Measurements from ENCODE around the gene PKN1. TPM values are rescaled to one million over a fixed set of nuclear protein-coding genes. Genes with fewer than 3 reads are reported as not detected.
"Not testable (repeated sequence)": the region's sequence is repeated elsewhere in the genome, so short reads cannot be mapped to it uniquely, and the experiment has no call there.

Gene PKN1
- total RNA-seq, 2 donors from 2014 or later, result 119 to 146 TPM

- DNase-seq (peak; percentile 60), ATAC-seq (peak; percentile 12 to 61)
- intact Hi-C loops (cut with DNase I), result no loop called here
Measured at GRCh38 chr19:14450168-14450874, 17.2 kb downstream of the PKN1 start.

GRCh38 chr19:14450876-14451275 lies 17.8 kb downstream of the PKN1 start:
- ATAC-seq, result no peak
- DNase-seq, result no peak
- intact Hi-C loops (cut with DNase I), result no loop called here

DNA sequence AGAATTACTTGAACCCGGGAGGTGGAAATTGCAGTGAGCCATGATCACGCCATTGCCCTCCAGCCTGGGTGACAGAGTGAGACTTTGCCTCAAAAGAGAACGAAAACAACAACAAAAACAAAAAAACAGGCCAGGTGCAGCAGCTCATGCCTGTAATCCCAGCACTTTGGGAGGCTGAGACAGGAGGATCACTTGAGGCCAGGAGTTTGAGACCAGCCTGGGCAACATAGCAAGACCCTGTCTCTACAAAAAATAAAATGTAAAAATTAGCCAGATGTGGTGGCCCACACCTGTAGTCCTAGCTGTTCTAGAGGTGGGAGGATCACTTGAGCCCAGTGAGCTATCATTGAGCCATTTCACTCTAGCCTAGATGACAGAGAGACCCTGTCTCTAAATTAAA lies 19.2 kb downstream of the PKN1 start:
- intact Hi-C loops (cut with DNase I); ATAC-seq; DNase-seq: not testable (repeated sequence)

DNA sequence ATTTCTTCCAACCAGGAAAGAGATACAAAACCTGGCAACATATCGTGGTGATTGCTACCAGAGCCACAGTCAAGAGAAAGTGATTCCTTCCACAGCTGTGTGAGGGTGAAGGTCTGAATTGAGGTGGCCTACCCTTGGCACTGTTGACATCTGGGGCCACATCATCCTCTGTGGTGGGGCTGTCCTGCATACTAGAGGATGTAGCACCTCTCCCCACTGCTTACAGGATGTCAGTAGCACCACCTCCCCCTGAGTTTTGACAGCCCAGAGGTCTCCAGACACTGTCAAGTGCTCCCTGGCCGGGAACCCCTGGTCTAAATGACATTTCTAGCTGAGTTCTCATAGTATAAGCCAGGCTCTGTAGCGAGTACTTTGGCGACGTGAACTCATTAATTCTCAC lies 26.6 kb downstream of the PKN1 start:
- intact Hi-C loops (cut with DNase I), result no loop called here
- no peak for DNase-seq
- peak; percentile 27 to 57 for ATAC-seq

GRCh38 chr19:14460935-14461334 lies 27.8 kb downstream of the PKN1 start:
- intact Hi-C loops (cut with DNase I), result no loop called here
- no peak for ATAC-seq
- DNase-seq, result no peak

GRCh38 chr19:14462401-14462800 lies 29.3 kb downstream of the PKN1 start:
- DNase-seq; ATAC-seq; intact Hi-C loops (cut with DNase I): not testable (repeated sequence)

GRCh38 chr19:14463747-14464146 lies 30.6 kb downstream of the PKN1 start:
- ATAC-seq, result no peak
- DNase-seq, result no peak
- intact Hi-C loops (cut with DNase I), result no loop called here

DNA sequence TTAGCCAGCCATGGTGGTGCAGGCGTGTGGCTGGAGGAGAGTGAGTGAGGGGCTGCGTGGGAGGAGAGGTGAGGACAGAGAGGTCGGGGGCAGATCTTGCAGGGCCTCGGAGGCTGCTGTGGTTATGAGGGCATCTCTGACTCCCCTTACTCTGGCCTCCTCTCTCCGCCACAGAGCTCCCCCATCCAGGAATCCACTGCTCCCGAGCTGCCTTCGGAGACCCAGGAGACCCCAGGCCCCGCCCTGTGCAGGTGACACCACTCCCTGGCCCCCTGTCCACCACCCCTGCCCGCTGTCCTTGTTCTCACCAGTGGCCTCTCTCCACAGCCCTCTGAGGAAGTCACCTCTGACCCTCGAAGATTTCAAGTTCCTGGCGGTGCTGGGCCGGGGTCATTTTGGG lies 34.3 kb downstream of the PKN1 start:
- ATAC-seq (no peak), DNase-seq (no peak)
- intact Hi-C loops (cut with DNase I), result no loop called here

DNA sequence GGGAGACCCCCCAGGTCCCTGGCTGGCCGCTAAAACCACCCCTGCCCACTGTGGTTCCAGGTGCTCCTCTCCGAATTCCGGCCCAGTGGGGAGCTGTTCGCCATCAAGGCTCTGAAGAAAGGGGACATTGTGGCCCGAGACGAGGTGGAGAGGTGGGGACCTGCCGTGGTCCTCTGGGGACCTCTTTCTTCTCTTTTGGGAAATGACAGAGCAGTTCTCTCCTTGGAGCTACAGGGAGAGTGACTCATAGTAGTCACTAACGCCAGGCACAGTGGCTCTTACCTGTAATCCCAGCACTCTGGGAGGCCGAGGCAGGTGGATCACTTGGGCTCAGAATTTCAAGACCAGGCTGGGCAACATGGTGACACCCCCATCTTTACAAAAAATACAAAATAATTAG lies 34.7 kb downstream of the PKN1 start:
- ATAC-seq (no peak), DNase-seq (no peak)

DNA sequence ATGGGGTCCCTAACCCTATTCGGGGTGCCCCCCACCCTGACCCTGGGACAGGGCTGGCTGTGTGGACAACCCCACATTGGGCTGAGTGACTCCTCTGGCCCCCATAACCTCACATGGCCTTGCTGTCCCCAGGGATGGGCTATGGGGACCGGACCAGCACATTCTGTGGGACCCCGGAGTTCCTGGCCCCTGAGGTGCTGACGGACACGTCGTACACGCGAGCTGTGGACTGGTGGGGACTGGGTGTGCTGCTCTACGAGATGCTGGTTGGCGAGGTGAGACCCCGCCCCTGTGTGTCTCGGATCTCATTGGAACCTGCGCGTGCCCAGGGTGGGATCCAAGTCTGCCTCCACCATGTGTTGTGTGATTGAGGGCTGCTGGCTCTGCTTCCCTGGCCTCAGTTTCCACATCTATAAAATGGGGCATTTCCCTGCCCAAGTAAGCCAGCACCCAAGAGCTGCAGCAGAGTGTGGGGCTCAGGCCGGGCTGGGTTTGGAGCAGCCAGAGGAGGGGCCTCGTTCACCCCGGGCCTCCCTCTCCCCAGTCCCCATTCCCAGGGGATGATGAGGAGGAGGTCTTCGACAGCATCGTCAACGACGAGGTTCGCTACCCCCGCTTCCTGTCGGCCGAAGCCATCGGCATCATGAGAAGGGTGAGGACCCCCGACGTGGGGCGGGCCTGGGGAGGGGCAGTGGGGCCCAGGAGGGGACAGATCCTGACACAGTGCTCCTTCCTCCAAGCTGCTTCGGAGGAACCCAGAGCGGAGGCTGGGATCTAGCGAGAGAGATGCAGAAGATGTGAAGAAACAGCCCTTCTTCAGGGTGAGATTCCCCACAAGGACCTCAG lies 37.1 kb downstream of the PKN1 start:
- intact Hi-C loops (cut with DNase I), result no loop called here

More for the DNA sequence above, 34.7 kb downstream of the PKN1 start:
- intact Hi-C loops (cut with DNase I), result no loop called here

DNA sequence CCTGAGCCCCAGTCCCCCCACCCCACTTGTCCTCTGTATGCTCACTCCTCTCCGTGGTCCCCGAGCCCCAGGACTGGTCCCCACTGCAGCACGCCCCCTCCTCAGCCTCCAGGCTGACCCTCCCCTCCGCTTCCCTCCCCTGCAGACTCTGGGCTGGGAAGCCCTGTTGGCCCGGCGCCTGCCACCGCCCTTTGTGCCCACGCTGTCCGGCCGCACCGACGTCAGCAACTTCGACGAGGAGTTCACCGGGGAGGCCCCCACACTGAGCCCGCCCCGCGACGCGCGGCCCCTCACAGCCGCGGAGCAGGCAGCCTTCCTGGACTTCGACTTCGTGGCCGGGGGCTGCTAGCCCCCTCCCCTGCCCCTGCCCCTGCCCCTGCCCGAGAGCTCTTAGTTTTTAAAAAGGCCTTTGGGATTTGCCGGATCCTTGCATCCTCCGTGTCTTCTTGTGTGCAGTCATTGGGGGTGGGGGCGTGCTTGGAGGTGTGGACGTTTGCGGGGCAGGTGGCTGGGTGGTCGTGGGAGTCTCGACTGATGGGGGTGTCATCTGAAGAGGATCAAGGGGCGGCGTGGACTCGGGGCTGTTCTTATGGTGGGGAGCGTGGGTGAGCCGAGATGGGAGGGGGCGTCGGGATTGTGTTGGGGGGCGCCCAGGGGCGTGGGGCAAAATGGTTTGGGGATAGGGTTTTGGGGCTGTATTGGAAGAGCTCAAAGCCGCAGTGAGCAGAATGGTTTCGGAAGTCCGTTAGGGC lies 38.5 kb downstream of the PKN1 start:
- intact Hi-C loops (cut with DNase I), result no loop called here
- DNase-seq (no peak), ATAC-seq (no peak)

More for the DNA sequence above, 37.1 kb downstream of the PKN1 start:
- ATAC-seq (no peak), DNase-seq (no peak)

- DNase-seq (peak; percentile 83), ATAC-seq (peak; percentile 41 to 53)
- intact Hi-C loops (cut with DNase I), result no loop called here
Measured at GRCh38 chr19:14472202-14472938, 39.3 kb downstream of the PKN1 start.

GRCh38 chr19:14473073-14473977 lies 40.2 kb downstream of the PKN1 start:
- ATAC-seq (no peak), DNase-seq (no peak)
- intact Hi-C loops (cut with DNase I), result no loop called here

GRCh38 chr19:14473978-14474578 lies 41.0 kb downstream of the PKN1 start:
- no peak for ATAC-seq
- DNase-seq, result no peak
- intact Hi-C loops (cut with DNase I), result no loop called here

- intact Hi-C loops (cut with DNase I), result no loop called here
- DNase-seq (no peak), ATAC-seq (no peak)
Measured at GRCh38 chr19:14474827-14475226, 41.7 kb downstream of the PKN1 start.

DNA sequence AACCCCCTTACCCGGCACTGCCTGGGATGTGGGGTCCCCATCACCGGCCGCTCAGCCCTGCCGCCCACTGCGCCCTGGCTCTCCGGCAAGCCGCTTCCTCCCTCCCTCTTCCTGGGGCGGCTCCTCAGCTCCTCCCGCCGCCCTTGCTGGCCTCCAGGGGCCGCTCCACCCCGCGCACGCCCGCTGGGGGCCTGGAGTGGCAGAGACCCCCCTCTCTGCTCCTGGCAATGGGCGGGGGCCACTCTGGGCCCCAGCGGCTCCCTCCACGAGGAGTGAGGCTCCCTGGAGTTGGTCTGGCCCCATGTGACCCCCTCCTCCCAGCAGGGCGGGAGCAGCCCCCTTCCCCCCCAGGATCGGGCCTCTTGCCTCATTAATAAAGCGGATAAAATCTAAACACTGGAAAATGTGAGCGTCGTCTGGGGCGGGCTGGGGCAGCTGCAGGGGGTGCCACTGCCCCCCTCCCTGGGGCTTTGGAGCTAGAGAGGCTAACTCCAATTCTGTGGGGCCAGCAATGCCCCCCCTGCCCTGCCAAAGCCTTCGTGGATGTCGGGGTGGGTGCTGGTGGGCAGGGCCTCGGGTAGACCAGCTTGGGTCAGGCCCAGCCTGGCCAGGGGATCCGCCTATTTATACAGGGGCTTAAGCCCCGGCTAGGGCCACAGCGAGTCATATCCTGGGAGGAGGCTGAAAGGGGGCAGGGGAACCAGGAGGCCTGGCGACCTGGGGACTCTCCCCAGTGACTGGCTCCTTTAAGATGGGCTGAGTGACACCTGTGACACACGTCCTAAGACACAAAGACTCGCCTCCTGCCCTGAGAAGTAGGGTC lies 42.4 kb downstream of the PKN1 start, which contains the start of gene PTGER1:
Gene PTGER1 (minus strand): TSS at position 104 of the 823 bp plus-strand sequence. CDS start 1,034 bp downstream, outside the sequence.
- intact Hi-C loops (cut with DNase I), result no loop called here
- no peak for DNase-seq
- ATAC-seq, result peak in 1 of 2 donors; percentile 2

- intact Hi-C loops (cut with DNase I), result no loop called here
- ATAC-seq (no peak), DNase-seq (no peak)
Measured at GRCh38 chr19:14476327-14476672, 43.2 kb downstream of the PKN1 start.

All from left cardiac atrium (tissue), 4 donors.